NB4 (cell line): Measurements from ENCODE around the gene RAD51B.

ENCODE experiments used
- TF ChIP-seq, protein P1 (sequence below): IDR thresholded peaks from one replicate; pipeline ENCODE4 v1.5.1; 2012; ENCODE audit warnings: low read depth, low read length
- TF ChIP-seq, protein P2 (sequence below): IDR thresholded peaks from 2 replicates; pipeline ENCODE4 v1.6.1; 2011; ENCODE audit warnings: low read depth, low read length

DNA sequence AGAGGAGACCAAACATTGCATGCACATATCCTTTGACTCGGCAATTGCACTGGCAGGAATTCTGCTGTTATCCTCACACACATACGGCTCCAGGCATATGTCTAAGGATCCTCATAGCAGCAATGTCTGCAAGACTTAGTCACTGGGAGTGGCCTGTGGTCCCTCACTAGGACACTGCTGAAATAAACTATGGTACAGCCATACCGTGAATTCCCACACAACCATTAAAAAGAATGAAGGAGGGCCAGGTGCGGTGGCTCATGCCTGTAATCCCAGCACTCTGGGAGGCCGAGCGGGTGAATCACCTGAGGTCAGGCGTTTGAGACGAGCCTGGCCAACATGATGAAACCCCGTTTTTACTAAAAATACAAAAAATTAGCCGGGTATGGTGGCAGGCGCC lies 868.2 kb downstream of the RAD51B start:
- TF ChIP-seq, protein P1, sequence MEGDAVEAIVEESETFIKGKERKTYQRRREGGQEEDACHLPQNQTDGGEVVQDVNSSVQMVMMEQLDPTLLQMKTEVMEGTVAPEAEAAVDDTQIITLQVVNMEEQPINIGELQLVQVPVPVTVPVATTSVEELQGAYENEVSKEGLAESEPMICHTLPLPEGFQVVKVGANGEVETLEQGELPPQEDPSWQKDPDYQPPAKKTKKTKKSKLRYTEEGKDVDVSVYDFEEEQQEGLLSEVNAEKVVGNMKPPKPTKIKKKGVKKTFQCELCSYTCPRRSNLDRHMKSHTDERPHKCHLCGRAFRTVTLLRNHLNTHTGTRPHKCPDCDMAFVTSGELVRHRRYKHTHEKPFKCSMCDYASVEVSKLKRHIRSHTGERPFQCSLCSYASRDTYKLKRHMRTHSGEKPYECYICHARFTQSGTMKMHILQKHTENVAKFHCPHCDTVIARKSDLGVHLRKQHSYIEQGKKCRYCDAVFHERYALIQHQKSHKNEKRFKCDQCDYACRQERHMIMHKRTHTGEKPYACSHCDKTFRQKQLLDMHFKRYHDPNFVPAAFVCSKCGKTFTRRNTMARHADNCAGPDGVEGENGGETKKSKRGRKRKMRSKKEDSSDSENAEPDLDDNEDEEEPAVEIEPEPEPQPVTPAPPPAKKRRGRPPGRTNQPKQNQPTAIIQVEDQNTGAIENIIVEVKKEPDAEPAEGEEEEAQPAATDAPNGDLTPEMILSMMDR = no peak
- TF ChIP-seq, protein P2, sequence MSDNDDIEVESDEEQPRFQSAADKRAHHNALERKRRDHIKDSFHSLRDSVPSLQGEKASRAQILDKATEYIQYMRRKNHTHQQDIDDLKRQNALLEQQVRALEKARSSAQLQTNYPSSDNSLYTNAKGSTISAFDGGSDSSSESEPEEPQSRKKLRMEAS = no peak
